Progenitor cell of endocrine pancreas (in vitro differentiated cells): Measurements from ENCODE around the gene FEZ2. TPM values are rescaled to one million over a fixed set of nuclear protein-coding genes. Genes with fewer than 3 reads are reported as not detected.

Experiments
- DNase-seq: peaks from one replicate; pipeline ENCODE4 v3.0.0; 2021; ENCODE audit warnings: low spot score; ENCODE audit not compliant: unreplicated experiment
- H3K27ac Mint-ChIP-seq: 2 replicates; pipeline ENCODE4 v1.8.0; 2021; ENCODE audit warnings: mild to moderate bottlenecking, moderate library complexity, mixed read lengths
- H3K27me3 Mint-ChIP-seq: 2 replicates; pipeline ENCODE4 v1.8.0; 2021; ENCODE audit warnings: mixed read lengths
- H3K36me3 Mint-ChIP-seq: 2 replicates; pipeline ENCODE4 v1.8.0; 2022; ENCODE audit warnings: mixed read lengths; ENCODE audit not compliant: insufficient read depth
- H3K4me1 Mint-ChIP-seq: 2 replicates; pipeline ENCODE4 v1.8.0; 2021; ENCODE audit warnings: low read depth, mixed read lengths
- H3K4me3 Mint-ChIP-seq: 2 replicates; pipeline ENCODE4 v1.8.0; 2021; ENCODE audit warnings: low read depth, mild to moderate bottlenecking, moderate library complexity, mixed read lengths
- H3K9me3 Mint-ChIP-seq: 2 replicates; pipeline ENCODE4 v1.8.0; 2021; ENCODE audit warnings: low read depth, mixed read lengths
- total RNA-seq: library from RNA; stranded (reverse); gene quantifications from 2 replicates; pipeline ENCODE4 v1.2.1, GENCODE V29; 2021
- TF ChIP-seq, protein P1 (sequence below): fragments of 200-600 bp; sonication (generic); IDR thresholded peaks from one replicate; pipeline ENCODE4 v1.5.0; 2021; ENCODE audit warnings: antibody characterized with exemption, mild to moderate bottlenecking; ENCODE audit not compliant: unreplicated experiment

FEZ2 gene
- total RNA-seq, 1 donor from 2014 or later = 28.7 TPM

- H3K4me3 Mint-ChIP-seq = no peak overlapping the region
- H3K4me1 Mint-ChIP-seq = peaks cover 13% of the 10 kb centered on the region
- no peak for DNase-seq
- H3K9me3 Mint-ChIP-seq = no peaks in the 10 kb centered on the region
- TF ChIP-seq, protein P1, sequence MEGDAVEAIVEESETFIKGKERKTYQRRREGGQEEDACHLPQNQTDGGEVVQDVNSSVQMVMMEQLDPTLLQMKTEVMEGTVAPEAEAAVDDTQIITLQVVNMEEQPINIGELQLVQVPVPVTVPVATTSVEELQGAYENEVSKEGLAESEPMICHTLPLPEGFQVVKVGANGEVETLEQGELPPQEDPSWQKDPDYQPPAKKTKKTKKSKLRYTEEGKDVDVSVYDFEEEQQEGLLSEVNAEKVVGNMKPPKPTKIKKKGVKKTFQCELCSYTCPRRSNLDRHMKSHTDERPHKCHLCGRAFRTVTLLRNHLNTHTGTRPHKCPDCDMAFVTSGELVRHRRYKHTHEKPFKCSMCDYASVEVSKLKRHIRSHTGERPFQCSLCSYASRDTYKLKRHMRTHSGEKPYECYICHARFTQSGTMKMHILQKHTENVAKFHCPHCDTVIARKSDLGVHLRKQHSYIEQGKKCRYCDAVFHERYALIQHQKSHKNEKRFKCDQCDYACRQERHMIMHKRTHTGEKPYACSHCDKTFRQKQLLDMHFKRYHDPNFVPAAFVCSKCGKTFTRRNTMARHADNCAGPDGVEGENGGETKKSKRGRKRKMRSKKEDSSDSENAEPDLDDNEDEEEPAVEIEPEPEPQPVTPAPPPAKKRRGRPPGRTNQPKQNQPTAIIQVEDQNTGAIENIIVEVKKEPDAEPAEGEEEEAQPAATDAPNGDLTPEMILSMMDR = no peak
- H3K27ac Mint-ChIP-seq = no peak overlapping the region
- no peaks in the 10 kb centered on the region for H3K27me3 Mint-ChIP-seq
- H3K36me3 Mint-ChIP-seq = peaks cover 28% of the 10 kb centered on the region
Observed at GRCh38 chr2:36516136-36516870, 81.7 kb downstream of the FEZ2 start.

DNA sequence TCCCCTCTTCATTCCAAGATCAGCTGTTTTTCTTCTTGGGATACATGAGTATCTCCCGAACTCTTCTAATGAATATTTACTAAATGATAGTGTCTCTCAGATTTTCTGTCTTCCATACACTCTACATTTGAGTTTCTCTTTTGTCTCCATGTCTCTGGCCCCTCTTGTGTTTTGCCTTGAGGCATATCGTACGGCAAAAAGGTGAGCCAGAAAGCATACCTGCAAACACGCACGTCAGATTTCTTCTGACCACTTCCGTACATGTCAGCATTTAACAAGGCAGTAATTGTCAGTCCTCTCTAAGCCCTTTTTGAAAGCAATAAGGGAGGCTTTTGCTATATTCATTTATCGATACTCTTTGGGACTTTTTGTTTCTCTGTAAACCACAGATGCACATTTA lies 82.4 kb downstream of the FEZ2 start:
- Mint-ChIP-seq H3K9me3 (no peaks in the 10 kb centered on the region), H3K27me3 (no peaks in the 10 kb centered on the region), H3K36me3 (peaks cover 25% of the 10 kb centered on the region), H3K4me3 (no peak overlapping the region), H3K27ac (no peak overlapping the region), H3K4me1 (peaks cover 13% of the 10 kb centered on the region)
- no peak for DNase-seq
- TF ChIP-seq, protein P1 = no peak

- peaks cover 13% of the 10 kb centered on the region for H3K4me1 Mint-ChIP-seq
Observed at GRCh38 chr2:36513661-36514060, 84.3 kb downstream of the FEZ2 start.

DNA sequence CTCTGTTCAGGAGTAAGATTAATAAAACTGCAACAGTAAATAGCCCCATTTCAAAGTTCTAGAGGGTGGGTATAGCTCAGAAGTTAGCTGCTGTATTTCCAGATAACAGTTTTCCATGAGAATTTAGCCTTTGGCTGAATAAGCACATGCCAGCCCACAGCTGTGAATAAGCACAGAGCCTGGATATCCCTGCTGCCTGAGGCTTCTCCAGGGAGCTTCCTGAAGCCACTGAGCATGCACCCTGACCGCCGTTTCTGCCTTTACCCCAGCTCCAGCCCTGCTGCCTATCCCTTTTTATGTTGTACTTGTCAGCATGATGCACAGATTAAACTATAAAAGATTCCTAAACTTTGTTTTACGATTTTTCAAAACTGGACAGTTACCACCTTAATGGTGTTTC lies 85.3 kb downstream of the FEZ2 start:
- peak overlapping the region; percentile 62 for H3K27ac Mint-ChIP-seq
- DNase-seq = no peak
- H3K36me3 Mint-ChIP-seq = peaks cover 19% of the 10 kb centered on the region
- H3K27me3 Mint-ChIP-seq = no peaks in the 10 kb centered on the region
- no peak overlapping the region for H3K4me3 Mint-ChIP-seq
- TF ChIP-seq, protein P1 = no peak
- H3K9me3 Mint-ChIP-seq = no peaks in the 10 kb centered on the region
- peaks cover 13% of the 10 kb centered on the region for H3K4me1 Mint-ChIP-seq

More at GRCh38 chr2:36513661-36514060, 84.3 kb downstream of the FEZ2 start:
- Mint-ChIP-seq H3K27me3 (no peaks in the 10 kb centered on the region), H3K9me3 (no peaks in the 10 kb centered on the region), H3K27ac (no peak overlapping the region), H3K4me3 (no peak overlapping the region), H3K36me3 (peaks cover 18% of the 10 kb centered on the region)
- TF ChIP-seq, protein P1 = no peak
- no peak for DNase-seq

DNA sequence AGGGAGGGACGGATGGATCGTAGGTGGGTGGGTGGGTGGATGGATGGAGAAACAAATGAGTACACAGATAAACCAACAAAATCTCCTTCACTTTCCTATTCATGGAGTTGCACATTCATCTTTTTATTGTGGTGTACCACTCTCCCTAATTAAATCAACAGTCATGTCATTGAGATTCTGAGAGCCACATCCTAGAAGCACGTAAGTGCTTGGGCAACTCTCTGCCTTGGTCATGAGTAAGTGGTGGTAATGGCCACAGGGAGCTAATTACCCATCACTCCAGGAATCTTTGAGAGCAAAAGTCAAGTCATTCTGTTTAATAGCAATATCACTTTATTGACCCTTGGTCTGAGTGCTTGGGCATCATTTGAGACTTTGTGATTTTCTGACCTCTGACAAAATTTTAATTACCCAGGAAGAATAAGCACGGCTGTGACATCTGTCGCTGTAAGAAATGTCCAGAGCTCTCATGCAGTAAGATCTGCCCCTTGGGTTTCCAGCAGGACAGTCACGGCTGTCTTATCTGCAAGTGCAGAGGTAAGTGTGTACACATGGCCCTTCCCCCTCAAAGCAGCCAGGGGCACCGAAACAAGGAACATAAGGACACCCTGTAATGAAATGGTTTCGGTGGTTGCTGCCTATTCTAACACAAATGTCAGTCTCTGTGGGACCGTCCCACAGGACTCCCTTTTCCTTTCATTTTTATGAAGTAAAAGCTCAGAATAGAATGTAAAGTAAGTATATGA lies 85.9 kb downstream of the FEZ2 start:
- TF ChIP-seq, protein P1 = no peak
- Mint-ChIP-seq H3K27me3 (no peaks in the 10 kb centered on the region), H3K4me3 (no peak overlapping the region), H3K36me3 (peaks cover 19% of the 10 kb centered on the region), H3K9me3 (no peaks in the 10 kb centered on the region), H3K27ac (peak overlapping the region; percentile 62), H3K4me1 (peaks cover 13% of the 10 kb centered on the region)
- DNase-seq = no peak
